Lung (tissue), 12 donors: ENCODE measurements around the gene DIS3L. TPM values are rescaled to one million over a fixed set of nuclear protein-coding genes. Genes with fewer than 3 reads are reported as not detected.

Source experiments
- ATAC-seq: fragments of 200-7000 bp; cut with Tn5 transposase; one replicate; pipeline ENCODE4 v1.9.1; 2020; ENCODE audit warnings: moderate number of reproducible peaks; ENCODE audit not compliant: insufficient read depth, low FRiP score
- DNase-seq, 3 donors: peaks; one replicate each; pipeline ENCODE4 v3.0.0-alpha.2; 2013 to 2017
- H3K27ac ChIP-seq, 2 donors: one replicate each; pipeline ENCODE4 v1.5.1; 2013; ENCODE audit warnings: mild to moderate bottlenecking in 2 of 2, moderate library complexity in 2 of 2, control low read depth in 1 of 2, inconsistent platforms in 1 of 2, low read depth in 1 of 2, low read length in 1 of 2
- H3K27me3 ChIP-seq, 3 donors: one replicate each; pipeline ENCODE4 v1.5.1; 2013; ENCODE audit warnings: low read length in 2 of 3; ENCODE audit not compliant: control insufficient read depth in 3 of 3, insufficient read depth in 3 of 3
- H3K36me3 ChIP-seq, 4 donors: one replicate each; pipeline ENCODE4 v1.5.1; 2013; ENCODE audit warnings: low read length in 4 of 4, mild to moderate bottlenecking in 1 of 4, moderate library complexity in 1 of 4; ENCODE audit not compliant: control insufficient read depth in 4 of 4, insufficient read depth in 4 of 4
- H3K4me1 ChIP-seq, 5 donors: one replicate each; pipeline ENCODE4 v1.5.1; 2013; ENCODE audit warnings: low read length in 5 of 5, mild to moderate bottlenecking in 2 of 5, moderate library complexity in 1 of 5; ENCODE audit not compliant: control insufficient read depth in 5 of 5, insufficient read depth in 5 of 5
- H3K4me3 ChIP-seq: one replicate; pipeline ENCODE4 v1.5.1; 2013; ENCODE audit warnings: mild to moderate bottlenecking, control low read depth, moderate library complexity
- H3K9ac ChIP-seq, 2 donors: one replicate each; pipeline ENCODE4 v1.5.1; 2013; ENCODE audit warnings: low read length in 2 of 2, control low read depth in 1 of 2; ENCODE audit not compliant: insufficient read depth in 1 of 2
- H3K9me3 ChIP-seq, 4 donors: one replicate each; pipeline ENCODE4 v1.5.1; 2013; ENCODE audit warnings: low read length in 3 of 4, mild to moderate bottlenecking in 1 of 4, moderate library complexity in 1 of 4; ENCODE audit not compliant: control insufficient read depth in 4 of 4, insufficient read depth in 3 of 4
- CTCF ChIP-seq: IDR thresholded peaks from 2 replicates; pipeline ENCODE4 v1.5.1; 2012; ENCODE audit warnings: mild to moderate bottlenecking; ENCODE audit errors: control extremely low read depth, extremely low read depth
- WGBS, 2 donors: extraction: QIAGEN DNeasy Blood & Tissue Kit; methylation state at CpG; one replicate each; pipeline ENCODE4 v1.1.7; 2013; 5-methylcytosine and 5-hydroxymethylcytosine counted together
- polyA plus RNA-seq, 2 donors: library from polyadenylated mRNA; stranded (reverse); fragments of 200-250 nt; gene quantifications; one replicate each; pipeline ENCODE4 v1.2.1, GENCODE V29; 2013
- total RNA-seq, 2 donors: library from RNA; depleted of rRNA in 1 of 2; stranded (reverse); fragments of >200 nt in 1 of 2; gene quantifications; one replicate each; pipeline ENCODE4 v1.2.1, GENCODE V29; 2014 to 2021
- donor health status: control.
- donor health status: control.
- donor health status: Bipolar disorder and iron deficiency.
- donor health status: healthy.
- donor health status: DM: yes; HTN: yes; CAD: no.

DIS3L gene
- total and polyA plus RNA-seq, 4 donors, result 8.0 to 43.7 (median 20.3) TPM

DNA sequence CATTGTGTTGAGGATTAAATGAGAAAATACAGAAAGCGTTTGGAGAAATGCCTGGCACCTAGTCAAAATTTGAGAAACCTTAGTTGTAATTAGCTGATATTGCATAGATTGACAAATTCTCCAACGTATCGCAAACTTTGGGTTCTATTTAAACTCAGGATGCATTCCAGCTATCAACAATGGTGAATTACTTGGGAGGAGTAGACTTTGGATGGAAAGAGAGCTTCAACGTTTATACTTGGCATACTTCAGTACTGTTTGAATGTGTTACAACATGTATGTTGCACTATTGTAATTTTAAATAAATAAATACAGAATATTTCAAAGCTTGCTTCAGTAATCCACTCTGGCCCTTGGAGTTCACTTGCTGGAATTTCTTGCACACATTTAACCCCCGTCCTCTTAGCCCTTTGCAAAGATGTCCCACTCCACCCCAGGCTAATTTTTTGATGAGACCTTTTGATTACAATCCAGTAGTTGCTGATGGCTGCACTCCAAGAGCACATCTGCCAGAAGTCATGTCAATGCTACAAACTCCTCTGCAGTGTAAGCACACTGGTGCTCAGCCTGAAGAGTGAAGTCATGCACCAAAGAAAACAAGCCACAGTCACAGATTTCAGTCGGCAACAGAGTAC lies 4.7 kb upstream of the DIS3L start:
- H3K9ac ChIP-seq, result peak overlapping the region in 1 of 2 donors; percentile 17
- no peak overlapping the region for H3K4me3 ChIP-seq
- 65 to 79% methylated on average over 6 of the region's 6 CpGs for WGBS, 2 donors
- H3K27me3 ChIP-seq, result no peaks in the 10 kb centered on the region
- H3K9me3 ChIP-seq, result no peaks in the 10 kb centered on the region
- DNase-seq (peak; percentile 84 to 90 (median 87)), ATAC-seq (no peak)
- no peaks in the 10 kb centered on the region for H3K36me3 ChIP-seq
- H3K27ac ChIP-seq, result no peak overlapping the region
- H3K4me1 ChIP-seq, result peaks cover 2 to 43% (median 15%) of the 10 kb centered on the region in 5 donors
- no peak for TF ChIP-seq CTCF

GRCh38 chr15:66290007-66290406 lies 3.4 kb upstream of the DIS3L start:
- TF ChIP-seq CTCF, result no peak
- 96 to 99% methylated on average over 3 of the region's 3 CpGs for WGBS, 2 donors
- no peak for ATAC-seq
- Histone ChIP-seq H3K9ac (no peak overlapping the region), H3K9me3 (no peaks in the 10 kb centered on the region), H3K4me3 (no peak overlapping the region), H3K36me3 (no peaks in the 10 kb centered on the region), H3K27me3 (no peaks in the 10 kb centered on the region), H3K4me1 (peaks cover 2 to 54% (median 17%) of the 10 kb centered on the region in 5 donors), H3K27ac (no peak overlapping the region)
- no peak for DNase-seq

- H3K27me3 ChIP-seq, result no peaks in the 10 kb centered on the region
- H3K9me3 ChIP-seq, result no peaks in the 10 kb centered on the region
- H3K4me1 ChIP-seq, result peaks cover 2 to 56% (median 18%) of the 10 kb centered on the region in 5 donors
- no peaks in the 10 kb centered on the region for H3K36me3 ChIP-seq
- no peak for TF ChIP-seq CTCF
- no peak overlapping the region for H3K27ac ChIP-seq
- H3K4me3 ChIP-seq, result no peak overlapping the region
- H3K9ac ChIP-seq, result no peak overlapping the region
- ATAC-seq (no peak), DNase-seq (no peak)
These were observed 2.9 kb upstream of the DIS3L start for GRCh38 chr15:66290518-66290917.
